T-helper 2 cell treated with Interferon-gamma antibody and Interleukin-4, amounts not matched to agents 100 ng/mL and 5 ng/mL, for 36 hours (primary cell): Measurements from ENCODE around the gene EPHA2. TPM values are rescaled to one million over a fixed set of nuclear protein-coding genes. Genes with fewer than 3 reads are reported as not detected.
"Not testable (repeated sequence)": the region's sequence is repeated elsewhere in the genome, so short reads cannot be mapped to it uniquely, and the experiment has no call there.

ENCODE experiments used
- intact Hi-C: fragments of 100-400 bp; cut with micrococcal nuclease; formaldehyde crosslinking; loops from one replicate; pipeline ENCODE4 v1.15.1; 2023
- total RNA-seq: library from RNA; stranded (reverse); gene quantifications from 2 replicates; pipeline ENCODE4 v1.2.3, GENCODE V29; 2022

Gene EPHA2
- not detected in 2 replicates for total RNA-seq

DNA sequence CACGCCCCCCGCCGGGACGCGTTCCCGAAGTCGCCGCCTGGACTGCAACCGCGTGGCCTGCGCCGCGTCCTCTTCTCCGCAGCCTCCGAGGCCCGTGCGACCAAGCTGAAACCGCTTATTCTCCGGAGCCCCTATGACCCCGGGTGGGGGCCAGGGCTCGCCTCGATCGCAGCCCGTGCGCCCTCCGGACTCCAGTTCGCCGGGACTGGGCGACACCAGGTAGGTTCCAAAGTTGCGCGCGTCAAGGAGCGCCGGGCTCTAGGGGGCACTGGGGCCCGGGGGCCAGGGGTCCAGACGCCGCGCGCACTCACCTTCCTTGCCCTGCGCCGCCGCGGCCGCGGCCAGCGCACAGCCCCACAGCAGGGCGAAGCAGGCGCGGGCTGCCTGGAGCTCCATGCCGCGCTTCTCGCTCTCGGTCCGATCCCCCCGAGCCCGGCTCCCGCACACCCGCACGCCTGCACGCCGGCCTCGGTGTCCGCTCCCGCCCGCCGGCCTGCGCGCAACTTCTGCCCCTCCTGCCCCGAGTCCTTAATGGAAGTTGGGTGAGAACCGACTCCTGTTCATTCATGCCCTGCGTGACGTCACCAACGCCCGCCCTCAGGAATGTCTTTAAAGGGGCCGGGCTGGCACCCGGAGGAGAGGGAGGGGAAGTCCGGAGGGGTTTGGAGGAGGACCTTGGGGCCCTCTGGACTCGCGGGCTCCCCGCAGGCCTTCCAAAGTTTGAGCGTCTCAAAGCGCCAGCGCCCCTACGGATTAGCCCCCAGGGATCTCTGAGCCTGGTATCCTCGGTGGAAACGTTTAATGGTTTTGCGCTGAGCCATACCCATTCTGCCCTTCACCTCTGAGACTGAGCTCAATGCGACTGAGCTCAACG lies at the start of gene EPHA2:
Gene EPHA2 (minus strand): TSS at position 533 of the 874 bp plus-strand sequence. CDS start 137 bp downstream, at position 396.
- intact Hi-C loops: no loop called here

GRCh38 chr1:16205334-16205671 lies 49.4 kb upstream of the EPHA2 start:
- intact Hi-C loops: loop anchor here (5.0 kb wide), 1 partner anchor 358 kb away; the partner anchor contains the start of gene SPEN

DNA sequence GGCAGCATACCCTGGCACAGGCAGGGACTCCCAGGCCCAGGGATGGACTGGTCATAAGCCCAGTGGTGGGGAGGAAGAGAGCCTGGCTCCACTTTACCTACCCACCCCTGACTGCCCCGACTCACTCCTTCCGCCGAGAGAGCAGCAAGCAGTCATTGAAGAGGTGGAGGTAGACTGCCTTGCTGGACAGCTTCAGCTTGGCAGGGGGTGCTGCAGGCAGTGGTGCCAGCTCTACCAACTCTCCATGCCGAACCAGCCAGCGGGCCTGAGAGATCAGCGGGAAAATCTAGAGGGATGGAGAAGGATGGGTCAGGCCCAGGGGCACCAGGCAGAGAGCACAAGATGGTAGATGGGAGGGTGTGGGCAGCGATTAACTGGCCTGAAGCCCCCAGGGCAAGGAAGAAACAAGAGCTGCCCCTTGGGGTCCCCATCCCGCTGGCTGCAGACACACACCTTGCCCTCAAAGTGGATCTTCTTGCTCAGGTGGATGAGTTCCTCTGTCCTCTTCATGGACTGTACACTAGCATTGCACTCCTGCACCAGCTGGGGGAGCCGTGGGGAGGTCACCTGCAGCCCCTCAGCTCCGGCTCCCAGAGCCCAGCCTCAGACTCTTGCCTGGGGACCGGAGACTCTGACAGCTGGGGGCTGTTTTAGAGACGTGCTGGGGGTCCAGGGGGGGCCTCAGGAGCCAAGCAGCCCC lies 48.9 kb upstream of the EPHA2 start:
- intact Hi-C loops: loop anchor here (5.0 kb wide), 1 partner anchor 357 kb away; the partner anchor contains the start of gene SPEN

GRCh38 chr1:16204216-16204615 lies 48.3 kb upstream of the EPHA2 start:
- intact Hi-C loops: no loop called here

DNA sequence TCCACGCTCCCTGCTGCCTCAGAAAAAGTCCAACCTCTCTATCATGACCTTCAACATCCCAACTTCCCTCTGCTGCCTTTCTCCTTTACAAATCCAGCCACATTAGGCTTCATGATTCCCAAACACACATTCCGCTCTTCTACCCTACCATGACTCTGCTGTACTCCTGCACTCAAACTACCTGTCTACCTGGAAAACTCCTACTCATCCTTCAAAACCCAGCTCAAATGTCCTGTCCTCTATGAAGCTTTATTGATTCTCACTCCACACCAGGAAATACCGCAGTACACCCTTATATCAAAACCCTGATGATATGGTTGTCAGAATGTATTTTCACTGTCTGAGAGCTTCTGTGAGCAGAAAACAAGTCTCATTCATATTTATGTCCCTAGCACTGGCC lies 47.7 kb upstream of the EPHA2 start:
- intact Hi-C loops: no loop called here

DNA sequence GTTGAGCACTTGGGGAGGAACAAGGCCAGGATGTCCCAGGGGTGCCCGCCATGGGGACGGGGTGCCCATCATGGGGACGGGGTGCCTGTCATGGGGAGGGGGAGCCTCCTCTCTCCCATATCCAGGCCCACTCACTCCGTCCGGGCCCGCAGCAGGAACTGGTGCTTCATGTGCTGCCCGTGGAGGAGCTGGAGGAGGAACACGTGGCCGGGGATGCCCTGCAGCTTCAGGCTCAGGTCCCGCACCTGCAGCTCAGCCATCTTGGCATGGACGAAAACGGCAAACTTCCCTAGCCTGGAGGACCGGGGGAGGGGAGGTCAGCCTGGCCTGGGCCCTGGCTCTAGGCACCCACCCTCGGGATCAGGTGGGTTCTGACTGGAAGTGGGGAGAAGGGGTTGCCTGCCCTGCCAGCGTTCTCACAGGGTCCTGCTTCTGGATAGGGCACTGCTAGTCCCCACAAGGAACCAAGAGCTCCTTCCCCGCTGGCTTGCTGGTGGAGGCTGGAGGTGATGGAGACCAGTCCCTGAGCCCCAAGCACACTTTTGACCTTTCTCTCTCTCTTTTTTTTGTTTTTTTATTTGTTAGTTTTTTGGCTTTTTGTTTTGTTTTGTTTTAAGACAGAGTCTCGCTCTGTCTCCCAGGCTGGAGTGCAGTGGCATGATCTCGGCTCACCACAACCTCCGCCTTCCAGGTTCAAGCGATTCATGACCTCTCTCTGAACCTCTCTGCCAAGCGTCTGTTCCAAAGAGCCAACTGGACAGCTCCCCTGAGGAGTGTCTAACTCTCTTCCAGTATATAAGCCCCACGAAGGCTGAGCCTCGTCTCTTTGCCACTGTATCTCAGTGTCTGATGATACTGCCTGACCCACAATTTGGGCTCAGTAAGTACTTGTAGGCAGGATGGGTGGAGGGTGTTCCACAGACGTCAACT lies 46.7 kb upstream of the EPHA2 start:
- intact Hi-C loops: no loop called here

DNA sequence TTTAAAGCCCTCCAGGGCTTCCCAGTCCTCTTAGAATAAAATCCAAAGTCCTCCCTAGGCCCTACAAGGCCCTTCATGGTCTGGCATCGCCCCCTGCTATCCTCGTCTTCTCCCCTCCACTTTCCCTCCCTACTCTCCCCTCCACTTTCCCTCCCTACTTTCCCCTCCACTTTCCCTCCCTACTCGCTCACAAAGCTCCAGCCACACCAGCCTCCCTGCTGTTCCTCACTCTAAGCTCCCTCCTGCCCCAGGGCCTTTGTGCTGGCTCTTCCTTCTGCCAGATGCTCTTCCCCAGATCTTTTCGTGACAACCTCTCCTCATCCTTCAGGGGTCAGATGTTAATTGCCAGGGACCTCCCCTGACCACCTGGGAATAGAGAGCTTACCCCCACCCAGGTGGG lies 43.8 kb upstream of the EPHA2 start:
- intact Hi-C loops: no loop called here

- intact Hi-C loops: no loop called here
Measured at GRCh38 chr1:16199157-16199501, 43.3 kb upstream of the EPHA2 start.

- intact Hi-C loops: no loop called here
Measured at GRCh38 chr1:16198444-16199156, 42.7 kb upstream of the EPHA2 start.

- intact Hi-C loops: no loop called here
Measured at GRCh38 chr1:16196874-16197273, 41.0 kb upstream of the EPHA2 start.

- intact Hi-C loops: not testable (repeated sequence)
Measured at GRCh38 chr1:16196139-16196538, 40.3 kb upstream of the EPHA2 start.

GRCh38 chr1:16195518-16195905 lies 39.6 kb upstream of the EPHA2 start:
- intact Hi-C loops: no loop called here

- intact Hi-C loops: no loop called here
Measured at GRCh38 chr1:16191916-16192546, 36.2 kb upstream of the EPHA2 start.

GRCh38 chr1:16191309-16191708 lies 35.4 kb upstream of the EPHA2 start:
- intact Hi-C loops: no loop called here

DNA sequence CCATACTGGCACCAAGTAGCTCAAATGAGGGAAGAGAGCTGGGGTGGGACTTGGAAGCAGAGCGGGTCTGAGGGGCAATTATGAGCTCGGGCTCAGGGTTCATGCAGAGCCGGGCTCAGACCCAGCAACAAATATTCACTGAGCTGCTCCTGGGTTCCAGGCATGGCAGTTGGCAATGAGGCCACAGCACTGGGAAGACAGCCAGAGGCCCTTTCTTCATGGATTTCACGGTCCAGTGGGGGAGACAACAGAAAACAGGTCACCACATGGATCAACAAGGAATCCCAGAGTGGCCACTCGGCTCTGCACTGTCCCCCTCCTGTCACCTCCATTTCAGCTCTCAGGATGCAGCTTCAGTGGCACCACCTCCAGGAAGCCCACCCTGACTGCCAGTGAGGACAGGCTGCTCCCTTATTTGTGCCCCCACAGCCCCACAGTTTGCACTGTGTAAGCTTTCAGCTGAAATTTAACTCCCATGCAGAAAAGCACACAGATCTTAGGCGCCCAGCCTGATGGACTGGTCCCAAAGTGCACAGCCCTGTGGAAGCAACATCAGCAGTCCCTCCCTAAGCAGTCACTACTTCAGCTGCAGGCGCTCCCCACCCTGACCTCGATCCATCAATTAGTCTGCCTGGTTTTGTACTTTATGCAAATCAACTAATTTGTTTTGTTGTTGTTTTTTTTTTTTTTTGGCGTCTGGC lies 34.2 kb upstream of the EPHA2 start:
- intact Hi-C loops: no loop called here

- intact Hi-C loops: no loop called here
Measured at GRCh38 chr1:16189003-16189402, 33.1 kb upstream of the EPHA2 start.

DNA sequence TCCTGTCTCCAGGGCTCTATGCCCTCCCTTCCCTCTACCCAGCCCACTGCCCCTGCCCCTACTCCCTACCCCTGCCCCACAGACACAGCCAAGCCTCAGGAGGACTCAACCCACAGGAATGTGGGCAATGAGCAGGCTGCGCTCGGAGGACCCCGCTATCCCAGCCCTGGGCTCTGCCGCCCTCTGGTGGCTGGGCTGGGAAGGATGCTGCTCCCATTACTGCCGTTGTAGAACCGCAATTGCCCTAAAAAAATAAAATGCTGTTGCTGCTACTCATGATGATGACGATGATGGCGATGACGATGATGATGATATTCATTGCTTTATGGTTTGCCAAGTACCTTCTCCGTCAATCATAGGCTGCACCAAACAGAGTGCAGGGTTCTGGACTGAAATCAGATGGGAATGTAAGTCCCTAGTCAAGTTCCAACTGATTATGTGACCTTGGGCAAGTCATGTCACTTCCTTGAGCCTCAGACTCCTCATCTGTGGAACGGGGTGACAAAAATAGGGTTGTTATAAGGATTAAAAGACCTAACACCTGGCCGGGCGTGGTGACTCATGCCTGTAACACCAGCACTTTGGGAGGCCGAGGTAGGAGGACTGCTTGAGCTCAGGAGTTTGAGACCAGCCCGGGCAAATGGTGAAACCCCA lies 32.0 kb upstream of the EPHA2 start:
- intact Hi-C loops: loop anchor here (1.0 to 2.0 kb wide), 3 partner anchors 57 to 179 kb away; no protein-coding TSS in a partner anchor

- intact Hi-C loops: loop anchor here (1.0 to 2.0 kb wide), 3 partner anchors 58 to 178 kb away; no protein-coding TSS in a partner anchor
Measured at GRCh38 chr1:16186655-16187235, 30.9 kb upstream of the EPHA2 start.
